ENCODE results near the gene C5.

The C5 gene

GRCh38 chr9:120921661-120922181, 128.4 kb downstream of the C5 start:
- Histone ChIP-seq H3K4me3 (ENCODE audit: control insufficient read depth in 1 of 7, extremely low read depth in 1 of 7, insufficient read depth in 4 of 7, low read depth in 2 of 7, low read length in 6 of 7) (no peak overlapping the region), H3K27me3 (replicated peaks in 2 of 5; ENCODE audit: control insufficient read depth in 4 of 5, insufficient read depth in 5 of 5, low read length in 4 of 5) (no peaks in the 10 kb centered on the region), H3K4me1 (ENCODE audit: control extremely low read depth in 1 of 4, control insufficient read depth in 4 of 4, insufficient read depth in 4 of 4, low read length in 3 of 4) (peaks cover 0 to 27% (median 13%) of the 10 kb centered on the region in 4 experiments), H3K9me3 (ENCODE audit: control extremely low read depth in 1 of 5, control insufficient read depth in 4 of 5, insufficient read depth in 2 of 5, low read depth in 1 of 5, low read length in 4 of 5) (no peaks in the 10 kb centered on the region), H3K27ac (ENCODE audit: insufficient read depth in 1 of 2, low read depth in 1 of 2, low read length in 2 of 2, poor library complexity in 1 of 2, severe bottlenecking in 2 of 2) (no peak overlapping the region), H3K36me3 (ENCODE audit: control insufficient read depth in 4 of 4, insufficient read depth in 4 of 4, low read length in 3 of 4) (no peaks in the 10 kb centered on the region)
- DNase-seq = no peak
- CTCF ChIA-PET = interaction anchor here (0.9 to 5.9 kb wide), 2 partner anchors 13 to 18 kb away, joined by 3 to 29 read pairs; no protein-coding TSS in a partner anchor
- 93% methylated on average over 5 of the region's 8 CpGs for WGBS (ENCODE audit: insufficient coverage)
- POLR2A ChIA-PET = interaction anchor here (0.9 kb wide), 1 partner anchor 31 kb away, joined by 3 read pairs; no protein-coding TSS in a partner anchor

- H3K9me3 ChIP-seq (ENCODE audit: control extremely low read depth in 1 of 5, control insufficient read depth in 4 of 5, insufficient read depth in 2 of 5, low read depth in 1 of 5, low read length in 4 of 5) = no peaks in the 10 kb centered on the region
- H3K4me3 ChIP-seq (ENCODE audit: control insufficient read depth in 1 of 7, extremely low read depth in 1 of 7, insufficient read depth in 4 of 7, low read depth in 2 of 7, low read length in 6 of 7) = no peak overlapping the region
- no peak for DNase-seq
- H3K4me1 ChIP-seq (ENCODE audit: control extremely low read depth in 1 of 4, control insufficient read depth in 4 of 4, insufficient read depth in 4 of 4, low read length in 3 of 4) = peaks cover 0 to 21% (median 6%) of the 10 kb centered on the region in 4 experiments
- H3K27me3 ChIP-seq (replicated peaks in 2 of 5; ENCODE audit: control insufficient read depth in 4 of 5, insufficient read depth in 5 of 5, low read length in 4 of 5) = no peaks in the 10 kb centered on the region
- no peaks in the 10 kb centered on the region for H3K36me3 ChIP-seq (ENCODE audit: control insufficient read depth in 4 of 4, insufficient read depth in 4 of 4, low read length in 3 of 4)
- ChIA-PET POLR2A (interaction anchor here (0.9 kb wide), 1 partner anchor 30 kb away, joined by 3 read pairs; no protein-coding TSS in a partner anchor), CTCF (interaction anchor here (0.9 to 1.8 kb wide), 3 partner anchors 17 to 31 kb away, joined by 3 to 5 read pairs (median 4); no protein-coding TSS in a partner anchor)
- WGBS (ENCODE audit: insufficient coverage) = 80% methylated on average over 3 of the region's 3 CpGs
- H3K27ac ChIP-seq (ENCODE audit: insufficient read depth in 1 of 2, low read depth in 1 of 2, low read length in 2 of 2, poor library complexity in 1 of 2, severe bottlenecking in 2 of 2) = no peak overlapping the region
These were observed 129.3 kb downstream of the C5 start for GRCh38 chr9:120920806-120921178.

GRCh38 chr9:120919843-120920805, 130.0 kb downstream of the C5 start:
- Histone ChIP-seq H3K27ac (ENCODE audit: insufficient read depth in 1 of 2, low read depth in 1 of 2, low read length in 2 of 2, poor library complexity in 1 of 2, severe bottlenecking in 2 of 2) (no peak overlapping the region), H3K36me3 (ENCODE audit: control insufficient read depth in 4 of 4, insufficient read depth in 4 of 4, low read length in 3 of 4) (no peaks in the 10 kb centered on the region), H3K4me1 (ENCODE audit: control extremely low read depth in 1 of 4, control insufficient read depth in 4 of 4, insufficient read depth in 4 of 4, low read length in 3 of 4) (peaks cover 0 to 18% (median 3%) of the 10 kb centered on the region in 4 experiments), H3K9me3 (ENCODE audit: control extremely low read depth in 1 of 5, control insufficient read depth in 4 of 5, insufficient read depth in 2 of 5, low read depth in 1 of 5, low read length in 4 of 5) (no peaks in the 10 kb centered on the region), H3K27me3 (replicated peaks in 2 of 5; ENCODE audit: control insufficient read depth in 4 of 5, insufficient read depth in 5 of 5, low read length in 4 of 5) (no peaks in the 10 kb centered on the region), H3K4me3 (ENCODE audit: control insufficient read depth in 1 of 7, extremely low read depth in 1 of 7, insufficient read depth in 4 of 7, low read depth in 2 of 7, low read length in 6 of 7) (no peak overlapping the region)
- 93% methylated on average over 3 of the region's 6 CpGs for WGBS (ENCODE audit: insufficient coverage)
- POLR2A ChIA-PET = no interaction called here
- DNase-seq = no peak
- CTCF ChIA-PET = interaction anchor here (1.2 to 1.8 kb wide), 5 partner anchors 16 to 30 kb away, joined by 3 to 6 read pairs (median 5); no protein-coding TSS in a partner anchor

GRCh38 chr9:120918931-120919842, 130.9 kb downstream of the C5 start:
- Histone ChIP-seq H3K27ac (ENCODE audit: insufficient read depth in 1 of 2, low read depth in 1 of 2, low read length in 2 of 2, poor library complexity in 1 of 2, severe bottlenecking in 2 of 2) (no peak overlapping the region), H3K36me3 (ENCODE audit: control insufficient read depth in 4 of 4, insufficient read depth in 4 of 4, low read length in 3 of 4) (no peaks in the 10 kb centered on the region), H3K9me3 (ENCODE audit: control extremely low read depth in 1 of 5, control insufficient read depth in 4 of 5, insufficient read depth in 2 of 5, low read depth in 1 of 5, low read length in 4 of 5) (no peaks in the 10 kb centered on the region), H3K4me1 (ENCODE audit: control extremely low read depth in 1 of 4, control insufficient read depth in 4 of 4, insufficient read depth in 4 of 4, low read length in 3 of 4) (peaks cover 0 to 18% (median 3%) of the 10 kb centered on the region in 4 experiments), H3K4me3 (ENCODE audit: control insufficient read depth in 1 of 7, extremely low read depth in 1 of 7, insufficient read depth in 4 of 7, low read depth in 2 of 7, low read length in 6 of 7) (no peak overlapping the region), H3K27me3 (replicated peaks in 2 of 5; ENCODE audit: control insufficient read depth in 4 of 5, insufficient read depth in 5 of 5, low read length in 4 of 5) (no peaks in the 10 kb centered on the region)
- ChIA-PET CTCF (interaction anchor here (1.2 to 1.8 kb wide), 5 partner anchors 16 to 29 kb away, joined by 3 to 6 read pairs (median 5); no protein-coding TSS in a partner anchor), POLR2A (no interaction called here)
- DNase-seq = no peak
- WGBS (ENCODE audit: insufficient coverage) = 95% methylated on average over 18 of the region's 20 CpGs

GRCh38 chr9:120917929-120918762, 131.9 kb downstream of the C5 start:
- Histone ChIP-seq H3K4me1 (ENCODE audit: control extremely low read depth in 1 of 4, control insufficient read depth in 4 of 4, insufficient read depth in 4 of 4, low read length in 3 of 4) (peaks cover 0 to 18% (median 3%) of the 10 kb centered on the region in 4 experiments), H3K27ac (ENCODE audit: insufficient read depth in 1 of 2, low read depth in 1 of 2, low read length in 2 of 2, poor library complexity in 1 of 2, severe bottlenecking in 2 of 2) (no peak overlapping the region), H3K9me3 (ENCODE audit: control extremely low read depth in 1 of 5, control insufficient read depth in 4 of 5, insufficient read depth in 2 of 5, low read depth in 1 of 5, low read length in 4 of 5) (no peaks in the 10 kb centered on the region), H3K4me3 (ENCODE audit: control insufficient read depth in 1 of 7, extremely low read depth in 1 of 7, insufficient read depth in 4 of 7, low read depth in 2 of 7, low read length in 6 of 7) (no peak overlapping the region), H3K36me3 (ENCODE audit: control insufficient read depth in 4 of 4, insufficient read depth in 4 of 4, low read length in 3 of 4) (no peaks in the 10 kb centered on the region), H3K27me3 (replicated peaks in 2 of 5; ENCODE audit: control insufficient read depth in 4 of 5, insufficient read depth in 5 of 5, low read length in 4 of 5) (no peaks in the 10 kb centered on the region)
- ChIA-PET CTCF (interaction anchor here (0.9 to 1.5 kb wide), 4 partner anchors 9 to 49 kb away, joined by 3 to 5 read pairs (median 3); partner anchors contain the start of gene TRAF1), POLR2A (interaction anchor here (0.6 kb wide), 1 partner anchor 23 kb away, joined by 3 read pairs; no protein-coding TSS in a partner anchor)
- no peak for DNase-seq
- WGBS (ENCODE audit: insufficient coverage) = 100% methylated on average over 4 of the region's 4 CpGs
